ENCODE results near the gene FHOD3. TPM values are rescaled to one million over a fixed set of nuclear protein-coding genes. Genes with fewer than 3 reads are reported as not detected.
"Not testable (repeated sequence)": the region's sequence is repeated elsewhere in the genome, so short reads cannot be mapped to it uniquely, and the experiment has no call there.

The FHOD3 gene
- total RNA-seq, 1 donor from 2014 or later: 16.3 TPM

GRCh38 chr18:36350839-36351469 is 53.4 kb downstream of the FHOD3 start:
- Mint-ChIP-seq H3K27me3 (ENCODE audit: low read depth) (no peaks in the 10 kb centered on the region), H3K27ac (no peak overlapping the region), H3K9me3 (peaks cover 3% of the 10 kb centered on the region), H3K36me3 (no peaks in the 10 kb centered on the region), H3K4me3 (no peak overlapping the region), H3K4me1 (peaks cover 6% of the 10 kb centered on the region)
- no peak for DNase-seq (ENCODE audit: low spot score in 2 of 2, unreplicated experiment in 2 of 2)
- TF ChIP-seq CTCF (IDR thresholded peaks at IDR 0.05; ENCODE audit: unreplicated experiment): no peak

GRCh38 chr18:36352384-36352783 is 54.9 kb downstream of the FHOD3 start:
- Mint-ChIP-seq H3K9me3 (peaks cover 3% of the 10 kb centered on the region), H3K4me1 (peaks cover 6% of the 10 kb centered on the region), H3K4me3 (no peak overlapping the region), H3K27ac (no peak overlapping the region), H3K27me3 (ENCODE audit: low read depth) (no peaks in the 10 kb centered on the region), H3K36me3 (no peaks in the 10 kb centered on the region)
- TF ChIP-seq CTCF (IDR thresholded peaks at IDR 0.05; ENCODE audit: unreplicated experiment): no peak
- no peak for DNase-seq (ENCODE audit: low spot score in 2 of 2, unreplicated experiment in 2 of 2)

GRCh38 chr18:36354989-36355388 is 57.5 kb downstream of the FHOD3 start:
- H3K4me1 Mint-ChIP-seq: peaks cover 6% of the 10 kb centered on the region
- no peak overlapping the region for H3K27ac Mint-ChIP-seq
- no peak for DNase-seq (ENCODE audit: low spot score in 2 of 2, unreplicated experiment in 2 of 2)

GRCh38 chr18:36355511-36355910 is 58.0 kb downstream of the FHOD3 start:
- no peak overlapping the region for H3K4me3 Mint-ChIP-seq
- H3K27me3 Mint-ChIP-seq (ENCODE audit: low read depth): no peaks in the 10 kb centered on the region
- H3K4me1 Mint-ChIP-seq: peaks cover 6% of the 10 kb centered on the region
- no peak for TF ChIP-seq CTCF (IDR thresholded peaks at IDR 0.05; ENCODE audit: unreplicated experiment)
- H3K27ac Mint-ChIP-seq: no peak overlapping the region
- H3K9me3 Mint-ChIP-seq: peaks cover 3% of the 10 kb centered on the region
- no peaks in the 10 kb centered on the region for H3K36me3 Mint-ChIP-seq
- DNase-seq (ENCODE audit: low spot score in 2 of 2, unreplicated experiment in 2 of 2): no peak

More at GRCh38 chr18:36354989-36355388, 57.5 kb downstream of the FHOD3 start:
- Mint-ChIP-seq H3K4me3 (no peak overlapping the region), H3K36me3 (no peaks in the 10 kb centered on the region), H3K27me3 (ENCODE audit: low read depth) (no peaks in the 10 kb centered on the region), H3K9me3 (peaks cover 3% of the 10 kb centered on the region)
- TF ChIP-seq CTCF (IDR thresholded peaks at IDR 0.05; ENCODE audit: unreplicated experiment): no peak

GRCh38 chr18:36356741-36357140 is 59.2 kb downstream of the FHOD3 start:
- H3K4me1 Mint-ChIP-seq; H3K27me3 Mint-ChIP-seq (ENCODE audit: low read depth); DNase-seq (ENCODE audit: low spot score in 2 of 2, unreplicated experiment in 2 of 2): not testable (repeated sequence)

GRCh38 chr18:36358141-36358540 is 60.6 kb downstream of the FHOD3 start:
- no peaks in the 10 kb centered on the region for H3K27me3 Mint-ChIP-seq (ENCODE audit: low read depth)
- no peak for TF ChIP-seq CTCF (IDR thresholded peaks at IDR 0.05; ENCODE audit: unreplicated experiment)
- no peaks in the 10 kb centered on the region for H3K4me1 Mint-ChIP-seq
- H3K4me3 Mint-ChIP-seq: no peak overlapping the region
- no peaks in the 10 kb centered on the region for H3K36me3 Mint-ChIP-seq
- no peak overlapping the region for H3K27ac Mint-ChIP-seq
- no peak for DNase-seq (ENCODE audit: low spot score in 2 of 2, unreplicated experiment in 2 of 2)
- H3K9me3 Mint-ChIP-seq: peaks cover 7% of the 10 kb centered on the region

More at GRCh38 chr18:36356741-36357140, 59.2 kb downstream of the FHOD3 start:
- not testable (repeated sequence) for H3K36me3 Mint-ChIP-seq, H3K4me3 Mint-ChIP-seq, H3K27ac Mint-ChIP-seq, H3K9me3 Mint-ChIP-seq
